Esophagus muscularis mucosa (tissue), 4 donors: ENCODE measurements around the gene LINC00237.

ENCODE experiments used
- EP300 ChIP-seq: sonication (generic); formaldehyde crosslinking; IDR thresholded peaks from one replicate; pipeline ENCODE4 v1.6.1; 2017; ENCODE audit warnings: antibody characterized with exemption
- POLR2A ChIP-seq: fragments of 450-650 bp; IDR thresholded peaks from one replicate; pipeline ENCODE4 v1.6.1; 2017; ENCODE audit warnings: antibody characterized with exemption, moderate library complexity, mild to moderate bottlenecking, low read depth
- POLR2AphosphoS5 ChIP-seq, 2 donors: sonication (generic); formaldehyde crosslinking; IDR thresholded peaks; one replicate each; pipeline ENCODE4 v1.6.1; 2017; ENCODE audit warnings: antibody characterized with exemption in 2 of 2
- TF ChIP-seq, protein P1 (sequence below), 3 experiments: fragments of 200-600 bp in 2 of 3; fragments of 450-650 bp in 1 of 3; sonication (generic) in 2 of 3; IDR thresholded peaks; one replicate each; pipeline ENCODE4 v1.5.1; 2017 to 2019; ENCODE audit warnings: antibody characterized with exemption in 3 of 3, mild to moderate bottlenecking in 2 of 3, moderate library complexity in 1 of 3

DNA sequence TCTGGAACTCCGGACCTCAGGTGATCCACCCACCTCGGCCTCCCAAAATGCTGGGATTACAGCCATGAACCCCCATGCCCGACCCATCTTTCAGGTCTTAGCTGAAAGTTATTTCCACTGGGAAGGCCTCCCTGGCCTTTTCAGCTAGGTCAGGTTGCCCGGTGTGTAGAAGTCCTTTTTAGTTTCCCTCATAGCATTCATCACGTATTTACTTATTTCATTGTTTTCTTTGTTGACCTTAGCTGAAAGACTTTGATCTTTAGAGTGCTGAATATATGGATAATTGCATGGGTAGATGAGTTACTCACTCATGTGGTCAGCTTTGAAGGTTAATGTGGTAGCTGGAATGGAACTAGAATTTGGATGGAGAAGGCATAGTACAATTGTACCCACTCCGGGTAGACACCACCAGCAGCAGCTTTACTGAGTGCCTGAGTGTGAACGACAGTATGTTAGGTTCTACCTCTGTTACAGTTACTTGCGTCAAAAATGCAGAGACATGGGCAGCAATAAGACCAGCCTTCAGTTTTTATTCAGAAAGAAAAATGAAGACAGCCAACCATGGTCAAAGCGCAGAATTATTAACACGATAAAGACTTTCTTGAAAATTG is 28.8 kb upstream of the LINC00237 start:
- no peak for TF ChIP-seq EP300
- TF ChIP-seq POLR2A, result no peak
- TF ChIP-seq, protein P1, sequence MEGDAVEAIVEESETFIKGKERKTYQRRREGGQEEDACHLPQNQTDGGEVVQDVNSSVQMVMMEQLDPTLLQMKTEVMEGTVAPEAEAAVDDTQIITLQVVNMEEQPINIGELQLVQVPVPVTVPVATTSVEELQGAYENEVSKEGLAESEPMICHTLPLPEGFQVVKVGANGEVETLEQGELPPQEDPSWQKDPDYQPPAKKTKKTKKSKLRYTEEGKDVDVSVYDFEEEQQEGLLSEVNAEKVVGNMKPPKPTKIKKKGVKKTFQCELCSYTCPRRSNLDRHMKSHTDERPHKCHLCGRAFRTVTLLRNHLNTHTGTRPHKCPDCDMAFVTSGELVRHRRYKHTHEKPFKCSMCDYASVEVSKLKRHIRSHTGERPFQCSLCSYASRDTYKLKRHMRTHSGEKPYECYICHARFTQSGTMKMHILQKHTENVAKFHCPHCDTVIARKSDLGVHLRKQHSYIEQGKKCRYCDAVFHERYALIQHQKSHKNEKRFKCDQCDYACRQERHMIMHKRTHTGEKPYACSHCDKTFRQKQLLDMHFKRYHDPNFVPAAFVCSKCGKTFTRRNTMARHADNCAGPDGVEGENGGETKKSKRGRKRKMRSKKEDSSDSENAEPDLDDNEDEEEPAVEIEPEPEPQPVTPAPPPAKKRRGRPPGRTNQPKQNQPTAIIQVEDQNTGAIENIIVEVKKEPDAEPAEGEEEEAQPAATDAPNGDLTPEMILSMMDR (IDR thresholded peaks at IDR 0.05), result no peak
- TF ChIP-seq POLR2AphosphoS5 (IDR thresholded peaks at IDR 0.05), result no peak
